Islet precursor cell (in vitro differentiated cells): ENCODE measurements around the gene MGAT4A.
A peak's percentile ranks its signal among the peaks of the same experiment; 100 is the strongest.

Experiments
- DNase-seq: peaks from one replicate; pipeline ENCODE4 v3.0.0-alpha.2; 2018

MGAT4A gene

DNA sequence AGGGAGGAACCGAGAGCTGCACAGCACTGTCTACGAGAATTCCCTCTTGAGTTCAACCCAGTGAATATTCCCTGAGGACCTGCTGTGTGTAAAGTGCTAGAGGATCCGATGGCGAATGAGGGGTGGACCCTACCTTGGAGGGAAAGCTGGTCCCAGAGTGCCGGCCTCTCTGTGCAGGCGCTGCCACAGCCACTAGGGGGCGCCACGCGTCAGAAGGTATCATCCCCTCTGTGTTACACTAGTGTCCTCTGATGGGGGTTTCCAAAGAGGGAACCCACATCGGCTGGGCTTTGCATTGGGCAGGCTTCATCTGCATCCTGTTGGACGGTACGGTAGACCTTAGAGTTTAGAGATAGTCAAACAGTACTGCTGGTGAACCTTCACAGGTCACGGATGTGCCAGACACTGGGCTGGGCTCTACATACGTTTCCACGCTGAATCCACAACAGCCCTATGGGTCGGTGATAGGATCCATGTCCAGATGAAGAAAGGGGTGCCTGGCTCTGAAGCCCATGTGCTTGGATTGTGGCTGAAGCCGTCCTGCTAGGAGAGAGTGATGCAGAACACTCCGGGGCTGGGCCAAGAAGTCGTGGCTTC lies 161.6 kb downstream of the MGAT4A start:
- peak; percentile 72 for DNase-seq
